ENCODE data around the gene POU2F3. TPM values are rescaled to one million over a fixed set of nuclear protein-coding genes. Genes with fewer than 3 reads are reported as not detected.

The POU2F3 gene
- total and polyA plus RNA-seq, 2 of the 13 experiments (the other 11 are each of a cell fraction or from before 2014, with no cell fraction given), result not detected

DNA sequence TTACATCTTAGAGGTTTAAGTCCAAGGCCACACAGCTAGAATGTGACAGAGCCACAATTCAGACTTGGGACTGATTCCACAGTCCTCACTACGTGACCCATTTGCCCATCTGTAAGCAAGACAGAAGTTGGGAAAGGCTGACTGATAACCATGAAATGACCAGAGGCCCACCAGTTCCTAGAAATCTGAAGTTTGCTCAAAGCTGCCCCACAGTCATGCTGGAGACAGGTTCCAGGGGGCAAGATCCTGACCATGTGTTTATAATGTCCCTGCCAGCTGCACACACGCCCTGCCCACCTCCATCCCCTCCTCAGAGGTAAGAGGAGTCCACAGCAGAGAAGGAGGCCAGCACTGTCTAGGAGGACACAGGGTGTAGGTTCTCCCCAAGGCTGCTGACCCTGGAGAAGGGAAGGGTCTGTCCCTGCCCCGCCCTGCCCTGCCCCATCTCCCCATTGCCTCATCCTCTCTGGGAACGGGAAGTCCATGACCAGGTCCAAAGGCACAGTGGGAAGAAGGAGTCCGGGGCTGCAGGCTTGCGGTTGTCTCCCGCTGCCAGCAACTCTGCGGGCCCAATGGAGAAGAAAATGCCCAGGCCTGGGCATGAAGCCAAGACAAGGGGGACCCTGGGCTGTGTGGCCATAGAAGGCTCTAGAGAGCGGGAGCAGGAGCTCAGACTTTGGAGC lies 41.0 kb upstream of the POU2F3 start (continued):
- TF ChIP-seq, protein P1, sequence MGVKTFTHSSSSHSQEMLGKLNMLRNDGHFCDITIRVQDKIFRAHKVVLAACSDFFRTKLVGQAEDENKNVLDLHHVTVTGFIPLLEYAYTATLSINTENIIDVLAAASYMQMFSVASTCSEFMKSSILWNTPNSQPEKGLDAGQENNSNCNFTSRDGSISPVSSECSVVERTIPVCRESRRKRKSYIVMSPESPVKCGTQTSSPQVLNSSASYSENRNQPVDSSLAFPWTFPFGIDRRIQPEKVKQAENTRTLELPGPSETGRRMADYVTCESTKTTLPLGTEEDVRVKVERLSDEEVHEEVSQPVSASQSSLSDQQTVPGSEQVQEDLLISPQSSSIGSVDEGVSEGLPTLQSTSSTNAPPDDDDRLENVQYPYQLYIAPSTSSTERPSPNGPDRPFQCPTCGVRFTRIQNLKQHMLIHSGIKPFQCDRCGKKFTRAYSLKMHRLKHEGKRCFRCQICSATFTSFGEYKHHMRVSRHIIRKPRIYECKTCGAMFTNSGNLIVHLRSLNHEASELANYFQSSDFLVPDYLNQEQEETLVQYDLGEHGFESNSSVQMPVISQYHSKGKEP (CRISPR knock-in tag; IDR thresholded peaks at IDR 0.05), result no peak
- TF ChIP-seq, protein P2, sequence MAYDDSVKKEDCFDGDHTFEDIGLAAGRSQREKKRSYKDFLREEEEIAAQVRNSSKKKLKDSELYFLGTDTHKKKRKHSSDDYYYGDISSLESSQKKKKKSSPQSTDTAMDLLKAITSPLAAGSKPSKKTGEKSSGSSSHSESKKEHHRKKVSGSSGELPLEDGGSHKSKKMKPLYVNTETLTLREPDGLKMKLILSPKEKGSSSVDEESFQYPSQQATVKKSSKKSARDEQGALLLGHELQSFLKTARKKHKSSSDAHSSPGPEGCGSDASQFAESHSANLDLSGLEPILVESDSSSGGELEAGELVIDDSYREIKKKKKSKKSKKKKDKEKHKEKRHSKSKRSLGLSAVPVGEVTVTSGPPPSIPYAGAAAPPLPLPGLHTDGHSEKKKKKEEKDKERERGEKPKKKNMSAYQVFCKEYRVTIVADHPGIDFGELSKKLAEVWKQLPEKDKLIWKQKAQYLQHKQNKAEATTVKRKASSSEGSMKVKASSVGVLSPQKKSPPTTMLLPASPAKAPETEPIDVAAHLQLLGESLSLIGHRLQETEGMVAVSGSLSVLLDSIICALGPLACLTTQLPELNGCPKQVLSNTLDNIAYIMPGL (CRISPR knock-in tag; IDR thresholded peaks at IDR 0.05; ENCODE audit: borderline replicate concordance in 1 of 2, low read depth in 1 of 2), result peak in 1 of 2 experiments; percentile 18; a peak in 1 of 4 replicates
- TF ChIP-seq HNRNPH1 (optimal IDR thresholded peaks at IDR 0.05; ENCODE audit: low read depth, low read length), result no peak
- TF ChIP-seq, protein P3, sequence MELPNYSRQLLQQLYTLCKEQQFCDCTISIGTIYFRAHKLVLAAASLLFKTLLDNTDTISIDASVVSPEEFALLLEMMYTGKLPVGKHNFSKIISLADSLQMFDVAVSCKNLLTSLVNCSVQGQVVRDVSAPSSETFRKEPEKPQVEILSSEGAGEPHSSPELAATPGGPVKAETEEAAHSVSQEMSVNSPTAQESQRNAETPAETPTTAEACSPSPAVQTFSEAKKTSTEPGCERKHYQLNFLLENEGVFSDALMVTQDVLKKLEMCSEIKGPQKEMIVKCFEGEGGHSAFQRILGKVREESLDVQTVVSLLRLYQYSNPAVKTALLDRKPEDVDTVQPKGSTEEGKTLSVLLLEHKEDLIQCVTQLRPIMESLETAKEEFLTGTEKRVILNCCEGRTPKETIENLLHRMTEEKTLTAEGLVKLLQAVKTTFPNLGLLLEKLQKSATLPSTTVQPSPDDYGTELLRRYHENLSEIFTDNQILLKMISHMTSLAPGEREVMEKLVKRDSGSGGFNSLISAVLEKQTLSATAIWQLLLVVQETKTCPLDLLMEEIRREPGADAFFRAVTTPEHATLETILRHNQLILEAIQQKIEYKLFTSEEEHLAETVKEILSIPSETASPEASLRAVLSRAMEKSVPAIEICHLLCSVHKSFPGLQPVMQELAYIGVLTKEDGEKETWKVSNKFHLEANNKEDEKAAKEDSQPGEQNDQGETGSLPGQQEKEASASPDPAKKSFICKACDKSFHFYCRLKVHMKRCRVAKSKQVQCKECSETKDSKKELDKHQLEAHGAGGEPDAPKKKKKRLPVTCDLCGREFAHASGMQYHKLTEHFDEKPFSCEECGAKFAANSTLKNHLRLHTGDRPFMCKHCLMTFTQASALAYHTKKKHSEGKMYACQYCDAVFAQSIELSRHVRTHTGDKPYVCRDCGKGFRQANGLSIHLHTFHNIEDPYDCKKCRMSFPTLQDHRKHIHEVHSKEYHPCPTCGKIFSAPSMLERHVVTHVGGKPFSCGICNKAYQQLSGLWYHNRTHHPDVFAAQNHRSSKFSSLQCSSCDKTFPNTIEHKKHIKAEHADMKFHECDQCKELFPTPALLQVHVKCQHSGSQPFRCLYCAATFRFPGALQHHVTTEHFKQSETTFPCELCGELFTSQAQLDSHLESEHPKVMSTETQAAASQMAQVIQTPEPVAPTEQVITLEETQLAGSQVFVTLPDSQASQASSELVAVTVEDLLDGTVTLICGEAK (IDR thresholded peaks at IDR 0.05), result no peak
- TF ChIP-seq, protein P3 (CRISPR knock-in tag; IDR thresholded peaks at IDR 0.05), result no peak
- TF ChIP-seq ZSCAN12 (CRISPR knock-in tag; IDR thresholded peaks at IDR 0.05), result no peak
- TF ChIP-seq ZNF879 (CRISPR knock-in tag; IDR thresholded peaks at IDR 0.05), result no peak
- TF ChIP-seq, protein P4, sequence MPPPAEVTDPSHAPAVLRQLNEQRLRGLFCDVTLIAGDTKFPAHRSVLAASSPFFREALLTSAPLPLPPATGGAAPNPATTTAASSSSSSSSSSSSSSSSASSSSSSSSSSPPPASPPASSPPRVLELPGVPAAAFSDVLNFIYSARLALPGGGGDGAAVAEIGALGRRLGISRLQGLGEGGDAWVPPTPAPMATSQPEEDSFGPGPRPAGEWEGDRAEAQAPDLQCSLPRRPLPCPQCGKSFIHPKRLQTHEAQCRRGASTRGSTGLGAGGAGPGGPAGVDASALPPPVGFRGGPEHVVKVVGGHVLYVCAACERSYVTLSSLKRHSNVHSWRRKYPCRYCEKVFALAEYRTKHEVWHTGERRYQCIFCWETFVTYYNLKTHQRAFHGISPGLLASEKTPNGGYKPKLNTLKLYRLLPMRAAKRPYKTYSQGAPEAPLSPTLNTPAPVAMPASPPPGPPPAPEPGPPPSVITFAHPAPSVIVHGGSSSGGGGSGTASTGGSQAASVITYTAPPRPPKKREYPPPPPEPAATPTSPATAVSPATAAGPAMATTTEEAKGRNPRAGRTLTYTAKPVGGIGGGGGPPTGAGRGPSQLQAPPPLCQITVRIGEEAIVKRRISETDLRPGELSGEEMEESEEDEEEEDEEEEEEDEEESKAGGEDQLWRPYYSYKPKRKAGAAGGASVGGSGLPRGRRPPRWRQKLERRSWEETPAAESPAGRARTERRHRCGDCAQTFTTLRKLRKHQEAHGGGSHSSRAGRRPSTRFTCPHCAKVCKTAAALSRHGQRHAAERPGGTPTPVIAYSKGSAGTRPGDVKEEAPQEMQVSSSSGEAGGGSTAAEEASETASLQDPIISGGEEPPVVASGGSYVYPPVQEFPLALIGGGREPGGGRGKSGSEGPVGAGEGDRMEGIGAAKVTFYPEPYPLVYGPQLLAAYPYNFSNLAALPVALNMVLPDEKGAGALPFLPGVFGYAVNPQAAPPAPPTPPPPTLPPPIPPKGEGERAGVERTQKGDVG (CRISPR knock-in tag; IDR thresholded peaks at IDR 0.05; ENCODE audit: borderline replicate concordance), result no peak
